ENCODE measurements around the gene THSD7B. TPM values are rescaled to one million over a fixed set of nuclear protein-coding genes. Genes with fewer than 3 reads are reported as not detected.

The THSD7B gene
- total RNA-seq, 1 donor from 2014 or later: 10.5 TPM

DNA sequence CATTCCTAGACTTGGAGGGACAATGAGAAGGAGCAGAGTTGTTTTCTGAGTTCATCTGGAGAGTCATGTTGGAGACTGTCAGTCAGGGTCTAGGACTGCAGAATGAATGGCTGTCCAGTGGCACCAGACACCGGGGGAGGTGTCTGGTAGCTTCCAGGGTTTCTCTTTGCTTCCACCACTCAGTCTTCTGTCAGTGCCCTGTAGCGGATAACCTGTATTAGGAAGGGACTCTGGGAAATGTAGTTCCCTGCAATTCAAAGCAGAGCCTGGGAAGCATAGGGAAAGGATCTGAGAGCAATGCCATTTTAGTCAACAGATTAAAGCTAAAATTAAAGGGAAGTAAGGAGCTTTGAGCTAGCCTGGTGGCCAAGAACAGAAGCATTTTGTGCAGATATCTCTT lies 257.9 kb downstream of the THSD7B start:
- Mint-ChIP-seq H3K4me3 (ENCODE audit: unreplicated experiment) (no peak overlapping the region), H3K9me3 (ENCODE audit: unreplicated experiment) (no peaks in the 10 kb centered on the region), H3K36me3 (ENCODE audit: low read depth, unreplicated experiment) (no peaks in the 10 kb centered on the region), H3K4me1 (ENCODE audit: unreplicated experiment) (no peaks in the 10 kb centered on the region), H3K27ac (ENCODE audit: unreplicated experiment) (no peak overlapping the region), H3K27me3 (ENCODE audit: unreplicated experiment) (no peaks in the 10 kb centered on the region)
- DNase-seq (ENCODE audit: low spot score): no peak
- TF ChIP-seq, protein P1, sequence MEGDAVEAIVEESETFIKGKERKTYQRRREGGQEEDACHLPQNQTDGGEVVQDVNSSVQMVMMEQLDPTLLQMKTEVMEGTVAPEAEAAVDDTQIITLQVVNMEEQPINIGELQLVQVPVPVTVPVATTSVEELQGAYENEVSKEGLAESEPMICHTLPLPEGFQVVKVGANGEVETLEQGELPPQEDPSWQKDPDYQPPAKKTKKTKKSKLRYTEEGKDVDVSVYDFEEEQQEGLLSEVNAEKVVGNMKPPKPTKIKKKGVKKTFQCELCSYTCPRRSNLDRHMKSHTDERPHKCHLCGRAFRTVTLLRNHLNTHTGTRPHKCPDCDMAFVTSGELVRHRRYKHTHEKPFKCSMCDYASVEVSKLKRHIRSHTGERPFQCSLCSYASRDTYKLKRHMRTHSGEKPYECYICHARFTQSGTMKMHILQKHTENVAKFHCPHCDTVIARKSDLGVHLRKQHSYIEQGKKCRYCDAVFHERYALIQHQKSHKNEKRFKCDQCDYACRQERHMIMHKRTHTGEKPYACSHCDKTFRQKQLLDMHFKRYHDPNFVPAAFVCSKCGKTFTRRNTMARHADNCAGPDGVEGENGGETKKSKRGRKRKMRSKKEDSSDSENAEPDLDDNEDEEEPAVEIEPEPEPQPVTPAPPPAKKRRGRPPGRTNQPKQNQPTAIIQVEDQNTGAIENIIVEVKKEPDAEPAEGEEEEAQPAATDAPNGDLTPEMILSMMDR (IDR thresholded peaks at IDR 0.05; ENCODE audit: unreplicated experiment): no peak

DNA sequence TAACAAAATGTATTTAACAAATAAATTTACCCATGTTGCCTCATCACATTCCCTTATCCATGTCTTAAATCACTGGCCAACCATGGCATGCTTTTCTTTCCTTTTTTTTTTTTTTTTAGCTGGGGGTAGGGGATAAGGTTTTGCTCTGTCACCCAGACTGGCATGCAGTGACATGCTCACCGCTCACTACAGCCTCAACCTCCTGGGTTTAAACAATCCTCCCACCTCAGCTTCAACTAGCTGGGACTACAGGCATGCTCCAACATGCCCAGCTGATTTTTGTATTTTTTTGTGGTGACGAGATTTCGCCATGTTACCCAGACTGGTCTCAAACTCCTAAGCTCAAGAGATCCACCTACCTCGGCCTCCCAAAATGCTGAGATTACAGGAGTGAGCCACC lies 266.4 kb downstream of the THSD7B start:
- no peak for DNase-seq (ENCODE audit: low spot score)
- Mint-ChIP-seq H3K4me3 (ENCODE audit: unreplicated experiment) (no peak overlapping the region), H3K27ac (ENCODE audit: unreplicated experiment) (no peak overlapping the region)

DNA sequence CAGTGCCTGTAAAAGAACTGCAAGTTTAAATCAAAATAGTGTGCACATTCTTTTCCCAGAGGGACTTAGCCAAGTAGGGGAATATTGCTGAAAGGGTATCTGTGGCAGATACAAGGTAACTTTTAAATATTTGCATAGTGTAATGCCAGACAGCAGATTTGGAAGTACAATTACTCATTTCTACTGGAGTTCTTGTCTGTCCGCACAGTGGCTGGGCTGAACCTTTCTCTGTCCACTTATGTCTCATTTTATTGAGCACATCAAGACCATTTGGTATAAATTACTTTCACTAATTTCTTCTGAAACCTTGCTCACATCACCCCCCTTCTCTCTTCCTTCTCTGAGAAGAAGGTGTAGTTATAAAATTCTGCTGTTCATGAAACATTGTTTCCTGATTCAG lies 271.3 kb downstream of the THSD7B start:
- Mint-ChIP-seq H3K27me3 (ENCODE audit: unreplicated experiment) (no peaks in the 10 kb centered on the region), H3K36me3 (ENCODE audit: low read depth, unreplicated experiment) (no peaks in the 10 kb centered on the region), H3K9me3 (ENCODE audit: unreplicated experiment) (no peaks in the 10 kb centered on the region), H3K4me1 (ENCODE audit: unreplicated experiment) (no peaks in the 10 kb centered on the region), H3K4me3 (ENCODE audit: unreplicated experiment) (no peak overlapping the region), H3K27ac (ENCODE audit: unreplicated experiment) (no peak overlapping the region)
- no peak for DNase-seq (ENCODE audit: low spot score)
- TF ChIP-seq, protein P1 (IDR thresholded peaks at IDR 0.05; ENCODE audit: unreplicated experiment): no peak

More for the DNA sequence above, 266.4 kb downstream of the THSD7B start:
- Mint-ChIP-seq H3K27me3 (ENCODE audit: unreplicated experiment) (no peaks in the 10 kb centered on the region), H3K36me3 (ENCODE audit: low read depth, unreplicated experiment) (no peaks in the 10 kb centered on the region), H3K4me1 (ENCODE audit: unreplicated experiment) (no peaks in the 10 kb centered on the region), H3K9me3 (ENCODE audit: unreplicated experiment) (no peaks in the 10 kb centered on the region)
- TF ChIP-seq, protein P1 (IDR thresholded peaks at IDR 0.05; ENCODE audit: unreplicated experiment): no peak

DNA sequence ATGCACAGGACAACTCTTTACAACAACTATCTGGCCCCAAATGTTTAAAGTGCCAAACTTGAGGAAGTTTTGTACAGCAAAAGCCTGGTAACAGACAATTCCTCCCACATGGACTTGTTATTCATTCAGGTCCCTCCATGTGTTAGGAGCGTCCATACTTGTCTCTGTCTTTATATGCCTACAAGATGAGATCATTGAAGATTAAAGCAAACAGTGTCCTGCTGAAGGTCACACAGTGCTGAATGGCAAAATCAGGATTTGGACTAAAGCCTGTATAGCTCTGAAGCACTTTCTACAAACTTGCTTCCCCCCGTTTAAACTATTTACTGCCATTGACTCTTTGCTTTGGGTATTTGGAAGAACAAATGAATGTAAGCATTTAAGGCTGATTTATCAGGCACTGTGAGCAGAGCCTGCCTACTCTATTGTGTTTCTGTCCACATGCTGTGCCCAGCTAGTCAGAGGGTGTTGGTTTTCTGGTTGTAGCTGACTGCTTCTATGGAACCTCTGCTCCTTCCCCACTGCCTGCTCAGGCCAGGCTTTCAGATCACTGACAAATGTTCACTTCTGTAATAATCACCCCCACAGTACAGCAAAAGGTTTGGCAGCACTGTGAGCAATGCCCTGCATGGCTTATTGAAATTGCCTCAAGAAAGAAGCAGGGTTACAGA lies 274.3 kb downstream of the THSD7B start:
- Mint-ChIP-seq H3K27me3 (ENCODE audit: unreplicated experiment) (no peaks in the 10 kb centered on the region), H3K36me3 (ENCODE audit: low read depth, unreplicated experiment) (no peaks in the 10 kb centered on the region), H3K4me1 (ENCODE audit: unreplicated experiment) (no peaks in the 10 kb centered on the region), H3K4me3 (ENCODE audit: unreplicated experiment) (no peak overlapping the region), H3K9me3 (ENCODE audit: unreplicated experiment) (no peaks in the 10 kb centered on the region), H3K27ac (ENCODE audit: unreplicated experiment) (no peak overlapping the region)
- DNase-seq (ENCODE audit: low spot score): no peak
- TF ChIP-seq, protein P1 (IDR thresholded peaks at IDR 0.05; ENCODE audit: unreplicated experiment): no peak

DNA sequence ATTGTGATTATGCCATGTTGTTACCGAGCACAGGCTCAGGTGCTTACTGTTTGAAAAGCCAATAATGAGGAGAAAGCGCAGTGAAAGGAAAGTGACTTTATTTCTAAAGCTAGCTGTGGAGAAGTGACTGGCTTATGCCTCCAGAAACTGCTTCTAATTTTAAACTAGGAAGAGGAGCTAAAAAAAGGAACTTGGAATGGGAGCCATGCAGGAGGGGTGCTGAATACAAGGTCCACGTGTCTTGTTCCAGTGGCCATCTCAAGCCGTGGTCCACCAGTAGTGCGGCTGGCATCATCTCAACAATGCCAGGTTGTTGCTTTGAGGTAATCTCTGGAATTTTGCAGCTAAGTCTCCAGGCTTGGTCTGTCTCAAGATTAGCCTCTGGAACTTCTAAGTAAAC lies 282.0 kb downstream of the THSD7B start:
- Mint-ChIP-seq H3K27me3 (ENCODE audit: unreplicated experiment) (no peaks in the 10 kb centered on the region), H3K4me1 (ENCODE audit: unreplicated experiment) (no peaks in the 10 kb centered on the region), H3K36me3 (ENCODE audit: low read depth, unreplicated experiment) (no peaks in the 10 kb centered on the region), H3K4me3 (ENCODE audit: unreplicated experiment) (no peak overlapping the region), H3K9me3 (ENCODE audit: unreplicated experiment) (no peaks in the 10 kb centered on the region), H3K27ac (ENCODE audit: unreplicated experiment) (no peak overlapping the region)
- DNase-seq (ENCODE audit: low spot score): no peak
- TF ChIP-seq, protein P1 (IDR thresholded peaks at IDR 0.05; ENCODE audit: unreplicated experiment): no peak

Data from endothelial cell (in vitro differentiated cells).